ENCODE results near the gene ELOB. TPM values are rescaled to one million over a fixed set of nuclear protein-coding genes. Genes with fewer than 3 reads are reported as not detected.

ELOB gene
- total and polyA plus RNA-seq, 2 of the 8 experiments (the other 6 are each of a cell fraction or from before 2014, with no cell fraction given), result 237 to 1,357 TPM

- 83% methylated on average over 5 of the region's 5 CpGs; no CpG with 5 or more reads in 1 of the 2 experiments for WGBS, 2 experiments (ENCODE audit: extremely low coverage in 1 of 2, insufficient coverage in 1 of 2, insufficient read length in 1 of 2, insufficient replicate concordance in 2 of 2, low coverage in 1 of 2, low lambda C conversion rate in 2 of 2, missing lambda C conversion rate in 1 of 2)
- Histone ChIP-seq H2BK5ac (ENCODE audit: low read depth, low read length) (no peak overlapping the region), H2AK5ac (ENCODE audit: low read depth, low read length) (no peak overlapping the region), H3K27me3 (replicated peaks in 1 of 4; ENCODE audit: control insufficient read depth in 3 of 4, extremely low read depth in 1 of 4, insufficient read depth in 3 of 4, low read length in 3 of 4) (no peaks in the 10 kb centered on the region; a peak in 1 of 7 replicates), H3K36me3 (ENCODE audit: control insufficient read depth in 2 of 4, insufficient read depth in 4 of 4, low read length in 3 of 4) (no peaks in the 10 kb centered on the region), H4K20me1 (replicated peaks in 1 of 2; ENCODE audit: control insufficient read depth in 1 of 2, insufficient read depth in 2 of 2, low read length in 2 of 2) (no peaks in the 10 kb centered on the region), H2AFZ (ENCODE audit: low read length) (no peak overlapping the region), H2BK120ac (replicated peaks; ENCODE audit: low read depth, low read length) (no peak overlapping the region), H3K27ac (ENCODE audit: low read depth, low read length) (no peak overlapping the region), H3K9ac (replicated peaks in 1 of 4; ENCODE audit: extremely low read depth in 1 of 4, low read depth in 3 of 4, low read length in 3 of 4) (no peak overlapping the region), H2BK15ac (ENCODE audit: low read length) (no peak overlapping the region), H3K23ac (ENCODE audit: insufficient read length) (no peak overlapping the region), H4K5ac (ENCODE audit: insufficient read length, low read depth, low read length) (no peak overlapping the region), H4K91ac (replicated peaks; ENCODE audit: insufficient read length, low read length) (no peak overlapping the region), H3K14ac (ENCODE audit: insufficient read length) (no peak overlapping the region), H3K79me1 (ENCODE audit: low read depth, low read length) (no peaks in the 10 kb centered on the region; the same call in 1 of the 2 replicates), H3K4me3 (ENCODE audit: extremely low read depth in 1 of 4, insufficient read depth in 2 of 4, low read depth in 3 of 4, low read length in 4 of 4) (no peak overlapping the region), H2BK20ac (ENCODE audit: low read length) (no peak overlapping the region), H3K4me1 (replicated peaks in 1 of 4; ENCODE audit: control insufficient read depth in 3 of 4, insufficient read depth in 4 of 4, low read length in 3 of 4) (peaks cover 0 to 3% (median 2%) of the 10 kb centered on the region in 4 experiments; a peak in 1 of 7 replicates), H3K4ac (replicated peaks; ENCODE audit: insufficient read length, low read depth, low read length) (no peak overlapping the region), H2BK12ac (ENCODE audit: low read depth, low read length) (no peak overlapping the region), H3K4me2 (ENCODE audit: insufficient read depth in 1 of 2, low read depth in 2 of 2, low read length in 2 of 2) (no peak overlapping the region), H3K56ac (replicated peaks; ENCODE audit: insufficient read length, low read depth, low read length) (no peak overlapping the region), H3K9me3 (ENCODE audit: insufficient read depth in 2 of 2, low read depth in 1 of 2, low read length in 1 of 2) (no peaks in the 10 kb centered on the region), H4K8ac (ENCODE audit: extremely low read depth, insufficient read depth, low read length) (no peak overlapping the region), H3K79me2 (ENCODE audit: control insufficient read depth in 1 of 2, insufficient read depth in 2 of 2, low read length in 2 of 2) (no peaks in the 10 kb centered on the region), H3K18ac (ENCODE audit: extremely low read depth, low read length) (no peak overlapping the region), H3K23me2 (ENCODE audit: low read depth, low read length) (no peaks in the 10 kb centered on the region; the same call in 1 of the 2 replicates)
- ChIA-PET POLR2A (ENCODE audit: partially characterized antibody) (interaction anchor here (1.1 to 2.6 kb wide), 6 partner anchors 12 to 270 kb away, joined by 3 to 7 read pairs (median 6); no protein-coding TSS in a partner anchor), CTCF (ENCODE audit: partially characterized antibody) (interaction anchor here (0.9 to 1.6 kb wide), 6 partner anchors 7 to 141 kb away, joined by 3 to 4 read pairs (median 4); no protein-coding TSS in a partner anchor)
- FAIRE-seq (no peak), DNase-seq (ENCODE audit: low read depth in 1 of 2, low spot score in 2 of 2) (no peak)
- TF ChIP-seq FOSL1 (IDR thresholded peaks at IDR 0.05; ENCODE audit: insufficient read depth, low read depth, low read length), result no peak
- TF ChIP-seq SAP30 (IDR thresholded peaks at IDR 0.05; ENCODE audit: insufficient read depth, insufficient replicate concordance, low read length), result no peak
- no peak for TF ChIP-seq SRF (IDR thresholded peaks at IDR 0.05; ENCODE audit: low read depth, low read length)
- no peak for TF ChIP-seq ATF2 (IDR thresholded peaks at IDR 0.05; ENCODE audit: low read length)
- no peak for TF ChIP-seq CREB1 (IDR thresholded peaks at IDR 0.05)
- TF ChIP-seq RXRA (IDR thresholded peaks at IDR 0.05; ENCODE audit: insufficient read depth, low read depth, low read length), result no peak
- no peak for TF ChIP-seq RBBP5 (IDR thresholded peaks at IDR 0.05; ENCODE audit: borderline replicate concordance, low read depth, low read length)
- no peak for TF ChIP-seq SIRT6 (IDR thresholded peaks at IDR 0.05; ENCODE audit: low read length)
- TF ChIP-seq CTCF (IDR thresholded peaks at IDR 0.05; ENCODE audit: control extremely low read depth in 1 of 3, insufficient read depth in 1 of 3, low read depth in 1 of 3, low read length in 3 of 3), result no peak
Observed at GRCh38 chr16:2790631-2791030, 13.6 kb upstream of the ELOB start.
